Astrocyte of the cerebellum (primary cell): ENCODE data around the gene FLOT1.
"Not testable (repeated sequence)": the region's sequence is repeated elsewhere in the genome, so short reads cannot be mapped to it uniquely, and the experiment has no call there.

Experiments used
- DNase-seq: peaks from one replicate; pipeline ENCODE4 v3.0.0-alpha.2; 2011; ENCODE audit warnings: low read depth
- H3K4me3 ChIP-seq: 2 replicates; pipeline ENCODE4 v1.5.1; 2011; ENCODE audit warnings: mild to moderate bottlenecking, low read depth, low read length, moderate library complexity
- CTCF ChIP-seq: IDR thresholded peaks from 2 replicates; pipeline ENCODE4 v1.5.1; 2012; ENCODE audit warnings: low read length, low read depth, moderate library complexity, mild to moderate bottlenecking; ENCODE audit errors: missing control alignments
- in situ Hi-C: cut with HindIII; loops from 2 replicates; pipeline ENCODE4 v1.10.0; 2017; ENCODE audit warnings: low sequenced_read_pairs

The FLOT1 gene

GRCh38 chr6:30726506-30727413 lies 15.7 kb downstream of the FLOT1 start:
- TF ChIP-seq CTCF, result no peak
- no peak overlapping the region for H3K4me3 ChIP-seq
- no peak for DNase-seq
- in situ Hi-C loops, result no loop called here

GRCh38 chr6:30725713-30726505 lies 16.6 kb downstream of the FLOT1 start:
- in situ Hi-C loops, result no loop called here
- no peak for TF ChIP-seq CTCF
- DNase-seq, result no peak
- H3K4me3 ChIP-seq, result no peak overlapping the region

- DNase-seq, result no peak
- no peak for TF ChIP-seq CTCF
- H3K4me3 ChIP-seq, result no peak overlapping the region
- in situ Hi-C loops, result no loop called here
Observed at GRCh38 chr6:30724906-30725667, 17.4 kb downstream of the FLOT1 start.

GRCh38 chr6:30723843-30724741 lies 18.4 kb downstream of the FLOT1 start:
- H3K4me3 ChIP-seq, in situ Hi-C loops, DNase-seq: not testable (repeated sequence)

GRCh38 chr6:30723159-30723842 lies 19.2 kb downstream of the FLOT1 start:
- peak overlapping the region; percentile 100 for H3K4me3 ChIP-seq
- in situ Hi-C loops, DNase-seq: not testable (repeated sequence)

GRCh38 chr6:30722280-30723112 lies 20.0 kb downstream of the FLOT1 start:
- TF ChIP-seq CTCF, result peak; percentile 86
- in situ Hi-C loops, result no loop called here
- DNase-seq, result no peak
- peak overlapping the region; percentile 100 for H3K4me3 ChIP-seq

- peak overlapping the region; percentile 100 for H3K4me3 ChIP-seq
- DNase-seq, in situ Hi-C loops: not testable (repeated sequence)
Observed at GRCh38 chr6:30722025-30722279, 20.5 kb downstream of the FLOT1 start.
